ENCODE data around the gene PHF14.
A peak's percentile ranks its signal among the peaks of the same experiment; 100 is the strongest.

The PHF14 gene

DNA sequence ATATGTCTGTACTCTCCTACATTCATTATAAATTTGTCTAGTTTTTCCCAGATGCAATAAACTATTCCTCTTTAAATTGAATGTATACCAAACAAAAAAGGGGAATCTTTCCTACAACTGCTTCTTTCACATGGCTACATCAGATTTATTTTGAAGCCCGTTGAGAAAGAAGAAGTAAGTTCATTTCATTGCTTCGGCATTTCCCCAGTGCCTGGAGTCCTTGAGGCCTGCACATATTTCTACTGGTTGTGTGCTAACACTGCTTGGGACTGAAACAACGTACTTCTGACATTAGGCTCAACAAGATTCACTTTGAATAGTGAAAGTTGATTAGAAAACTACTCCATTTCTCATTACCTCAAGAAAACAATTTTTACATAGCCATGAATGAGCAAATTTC lies 201.7 kb downstream of the PHF14 start:
- Histone ChIP-seq H2AFZ (ENCODE audit: low read depth, low read length) (no peak overlapping the region), H3K27me3 (ENCODE audit: insufficient read depth, low read length) (no peaks in the 10 kb centered on the region), H3K36me3 (ENCODE audit: insufficient read depth, low read length) (no peaks in the 10 kb centered on the region), H3K9me3 (ENCODE audit: low read length) (no peaks in the 10 kb centered on the region), H3K4me3 (ENCODE audit: low read length) (no peak overlapping the region), H3K4me1 (ENCODE audit: insufficient read depth, low read length) (no peaks in the 10 kb centered on the region)

DNA sequence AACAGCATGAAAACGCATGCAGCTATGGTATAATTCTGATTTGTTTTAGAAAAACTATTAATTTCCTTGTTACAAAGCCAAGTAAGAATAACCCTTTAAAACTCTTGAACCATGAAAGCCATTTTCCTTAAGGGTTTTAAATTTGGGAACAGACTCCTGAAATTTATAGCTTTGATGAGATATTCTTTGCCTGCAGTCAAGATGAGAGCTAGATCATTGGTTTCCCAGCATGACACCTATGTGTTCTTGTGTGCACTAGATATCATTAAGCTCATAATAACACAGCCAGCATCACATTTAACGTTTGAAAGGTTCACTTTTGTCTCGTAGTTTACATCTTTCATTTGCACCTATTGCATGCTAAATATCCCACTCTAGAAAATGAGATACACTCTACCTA lies 202.2 kb downstream of the PHF14 start:
- Histone ChIP-seq H2AFZ (ENCODE audit: low read depth, low read length) (no peak overlapping the region), H3K9me3 (ENCODE audit: low read length) (no peaks in the 10 kb centered on the region), H3K4me3 (ENCODE audit: low read length) (no peak overlapping the region), H3K27me3 (ENCODE audit: insufficient read depth, low read length) (no peaks in the 10 kb centered on the region), H3K36me3 (ENCODE audit: insufficient read depth, low read length) (no peaks in the 10 kb centered on the region), H3K4me1 (ENCODE audit: insufficient read depth, low read length) (no peaks in the 10 kb centered on the region)

DNA sequence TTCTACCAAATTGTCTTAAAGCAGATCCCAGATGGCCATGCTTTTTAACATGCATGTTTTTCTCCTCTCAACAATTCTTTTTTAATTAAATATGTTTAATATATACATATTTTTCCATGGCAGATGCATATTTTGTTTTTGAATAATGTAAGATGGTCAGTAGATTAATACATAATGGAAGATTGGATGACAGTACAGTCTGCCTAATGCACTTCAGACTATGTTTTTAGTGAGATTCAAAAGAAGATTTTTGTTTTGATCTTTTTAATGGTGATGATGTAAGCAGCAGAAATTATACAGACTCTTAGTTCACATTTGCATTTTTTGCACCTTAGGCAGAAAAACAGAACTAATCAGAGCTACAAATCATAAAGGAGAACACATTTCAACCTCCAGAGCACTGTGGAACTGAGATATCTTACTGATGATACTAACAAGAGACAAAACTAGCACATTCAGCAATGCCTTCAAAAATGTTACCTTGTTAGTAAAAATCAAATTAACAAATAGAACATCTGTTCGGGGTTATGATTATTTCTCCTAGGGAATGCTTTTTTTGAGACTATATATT lies 203.4 kb downstream of the PHF14 start:
- no peaks in the 10 kb centered on the region for H3K9me3 ChIP-seq (ENCODE audit: low read length)
- H3K4me1 ChIP-seq (ENCODE audit: insufficient read depth, low read length), result no peaks in the 10 kb centered on the region
- H2AFZ ChIP-seq (ENCODE audit: low read depth, low read length), result no peak overlapping the region
- no peaks in the 10 kb centered on the region for H3K36me3 ChIP-seq (ENCODE audit: insufficient read depth, low read length)
- H3K27me3 ChIP-seq (ENCODE audit: insufficient read depth, low read length), result no peaks in the 10 kb centered on the region
- H3K4me3 ChIP-seq (ENCODE audit: low read length), result no peak overlapping the region

GRCh38 chr7:11177793-11178192 lies 204.1 kb downstream of the PHF14 start:
- Histone ChIP-seq H3K9me3 (ENCODE audit: low read length) (no peaks in the 10 kb centered on the region), H3K27me3 (ENCODE audit: insufficient read depth, low read length) (no peaks in the 10 kb centered on the region), H3K4me1 (ENCODE audit: insufficient read depth, low read length) (no peaks in the 10 kb centered on the region), H2AFZ (ENCODE audit: low read depth, low read length) (no peak overlapping the region), H3K36me3 (ENCODE audit: insufficient read depth, low read length) (no peaks in the 10 kb centered on the region), H3K4me3 (ENCODE audit: low read length) (no peak overlapping the region)

DNA sequence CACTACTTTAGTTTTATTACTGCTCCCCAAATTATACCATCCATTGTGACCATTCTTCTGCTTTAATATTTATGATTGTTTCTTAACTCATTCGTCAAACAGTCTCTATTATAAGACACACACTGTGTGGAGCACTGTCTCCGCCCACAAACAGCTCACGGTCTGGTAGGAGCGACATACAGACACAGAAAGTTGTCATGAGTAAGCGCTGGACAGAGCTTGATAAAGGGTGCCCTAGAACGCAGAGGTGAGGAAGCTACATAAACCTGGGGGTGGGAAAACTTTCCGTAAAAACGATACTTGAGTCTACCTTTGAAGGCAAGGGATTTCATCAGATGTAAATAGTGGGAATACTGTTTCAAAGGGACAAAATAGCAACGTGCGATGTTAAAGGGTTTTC lies 207.9 kb downstream of the PHF14 start:
- Histone ChIP-seq H2AFZ (ENCODE audit: low read depth, low read length) (no peak overlapping the region), H3K4me3 (ENCODE audit: low read length) (no peak overlapping the region), H3K9me3 (ENCODE audit: low read length) (no peaks in the 10 kb centered on the region), H3K4me1 (ENCODE audit: insufficient read depth, low read length) (peaks cover 6% of the 10 kb centered on the region), H3K36me3 (ENCODE audit: insufficient read depth, low read length) (no peaks in the 10 kb centered on the region), H3K27me3 (ENCODE audit: insufficient read depth, low read length) (no peaks in the 10 kb centered on the region)

DNA sequence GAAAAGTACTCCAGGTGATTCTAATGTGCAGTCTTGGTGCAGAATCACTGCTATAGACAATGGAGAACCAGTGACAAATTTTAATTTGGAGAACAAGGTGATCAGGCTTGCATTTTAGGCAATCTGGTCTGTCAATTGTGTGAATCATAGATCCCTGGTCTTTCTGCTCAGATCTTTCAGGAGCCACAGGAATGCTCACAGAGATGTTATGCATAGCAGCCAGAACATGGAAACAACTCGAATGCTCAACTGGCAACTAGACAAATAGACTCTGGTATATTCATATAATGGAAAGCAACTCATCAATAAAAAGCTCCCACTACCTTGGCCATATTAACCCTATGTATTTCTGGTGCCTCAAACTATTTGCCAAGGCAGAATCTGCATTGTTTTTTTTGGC lies 209.1 kb downstream of the PHF14 start:
- Histone ChIP-seq H3K4me1 (ENCODE audit: insufficient read depth, low read length) (peaks cover 6% of the 10 kb centered on the region), H3K4me3 (ENCODE audit: low read length) (no peak overlapping the region), H2AFZ (ENCODE audit: low read depth, low read length) (no peak overlapping the region)

DNA sequence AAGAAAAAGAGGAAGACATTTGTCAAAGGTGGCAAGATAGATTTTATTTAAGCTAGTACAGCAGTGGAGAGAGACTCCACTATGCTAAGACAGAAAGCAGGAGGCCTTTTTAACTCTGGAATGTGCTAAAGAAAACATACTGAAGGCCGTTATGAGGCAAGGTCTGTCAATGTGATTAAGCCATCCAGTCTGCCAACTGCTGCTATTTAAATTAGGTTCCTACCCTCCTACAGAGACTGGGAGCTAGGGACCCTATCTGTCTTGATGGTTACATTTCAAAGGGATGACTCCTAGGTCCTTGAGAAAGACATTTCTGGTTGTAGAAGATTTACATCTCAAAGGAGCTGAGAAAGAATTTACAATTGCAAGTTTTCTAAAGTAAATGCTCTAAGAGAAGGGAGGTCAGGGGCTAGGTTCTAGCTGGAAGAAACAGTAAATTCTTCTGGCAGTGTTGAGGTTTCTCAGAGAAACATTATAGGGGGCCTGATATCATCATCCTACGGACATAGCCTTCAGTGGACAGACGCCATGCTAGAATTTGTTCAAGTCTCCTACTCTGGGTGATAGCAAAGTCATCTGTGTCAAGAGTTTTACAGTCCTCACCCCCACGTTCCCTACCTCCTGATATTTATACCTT lies 211.6 kb downstream of the PHF14 start:
- H3K27me3 ChIP-seq (ENCODE audit: insufficient read depth, low read length), result no peaks in the 10 kb centered on the region
- H3K9me3 ChIP-seq (ENCODE audit: low read length), result no peaks in the 10 kb centered on the region
- H3K36me3 ChIP-seq (ENCODE audit: insufficient read depth, low read length), result no peaks in the 10 kb centered on the region
- H2AFZ ChIP-seq (ENCODE audit: low read depth, low read length), result no peak overlapping the region
- H3K4me1 ChIP-seq (ENCODE audit: insufficient read depth, low read length), result peaks cover 6% of the 10 kb centered on the region
- no peak overlapping the region for H3K4me3 ChIP-seq (ENCODE audit: low read length)

More for the DNA sequence above, 209.1 kb downstream of the PHF14 start:
- H3K36me3 ChIP-seq (ENCODE audit: insufficient read depth, low read length), result no peaks in the 10 kb centered on the region
- H3K27me3 ChIP-seq (ENCODE audit: insufficient read depth, low read length), result no peaks in the 10 kb centered on the region
- no peaks in the 10 kb centered on the region for H3K9me3 ChIP-seq (ENCODE audit: low read length)

- H3K36me3 ChIP-seq (ENCODE audit: insufficient read depth, low read length), result no peaks in the 10 kb centered on the region
- no peak overlapping the region for H3K4me3 ChIP-seq (ENCODE audit: low read length)
- no peaks in the 10 kb centered on the region for H3K9me3 ChIP-seq (ENCODE audit: low read length)
- peaks cover 6% of the 10 kb centered on the region for H3K4me1 ChIP-seq (ENCODE audit: insufficient read depth, low read length)
- no peaks in the 10 kb centered on the region for H3K27me3 ChIP-seq (ENCODE audit: insufficient read depth, low read length)
- H2AFZ ChIP-seq (ENCODE audit: low read depth, low read length), result no peak overlapping the region
Observed at GRCh38 chr7:11188529-11189310, 215.0 kb downstream of the PHF14 start.

DNA sequence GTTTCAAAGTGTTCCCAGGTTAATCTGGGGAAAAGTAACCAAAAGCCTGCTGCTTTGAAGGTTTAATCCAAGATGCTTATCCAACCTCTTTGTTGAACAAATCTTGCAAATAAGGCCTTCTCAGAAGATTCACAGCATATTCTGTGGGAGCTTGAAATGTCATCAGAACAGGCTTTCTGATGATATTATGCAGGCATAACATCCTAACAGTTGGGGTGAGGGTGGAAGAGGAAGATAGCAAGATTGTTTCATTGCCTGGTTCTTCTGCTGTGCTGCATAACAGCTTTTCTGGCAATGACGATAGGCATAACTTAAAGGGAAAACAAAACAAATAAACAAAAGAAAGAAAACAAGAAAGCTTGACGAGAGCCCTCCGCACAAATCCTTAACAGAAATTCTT lies 217.4 kb downstream of the PHF14 start:
- Histone ChIP-seq H3K36me3 (ENCODE audit: insufficient read depth, low read length) (no peaks in the 10 kb centered on the region), H3K9me3 (ENCODE audit: low read length) (no peaks in the 10 kb centered on the region), H3K4me1 (ENCODE audit: insufficient read depth, low read length) (no peaks in the 10 kb centered on the region), H3K27me3 (ENCODE audit: insufficient read depth, low read length) (no peaks in the 10 kb centered on the region), H2AFZ (ENCODE audit: low read depth, low read length) (peak overlapping the region; percentile 36), H3K4me3 (ENCODE audit: low read length) (no peak overlapping the region)

DNA sequence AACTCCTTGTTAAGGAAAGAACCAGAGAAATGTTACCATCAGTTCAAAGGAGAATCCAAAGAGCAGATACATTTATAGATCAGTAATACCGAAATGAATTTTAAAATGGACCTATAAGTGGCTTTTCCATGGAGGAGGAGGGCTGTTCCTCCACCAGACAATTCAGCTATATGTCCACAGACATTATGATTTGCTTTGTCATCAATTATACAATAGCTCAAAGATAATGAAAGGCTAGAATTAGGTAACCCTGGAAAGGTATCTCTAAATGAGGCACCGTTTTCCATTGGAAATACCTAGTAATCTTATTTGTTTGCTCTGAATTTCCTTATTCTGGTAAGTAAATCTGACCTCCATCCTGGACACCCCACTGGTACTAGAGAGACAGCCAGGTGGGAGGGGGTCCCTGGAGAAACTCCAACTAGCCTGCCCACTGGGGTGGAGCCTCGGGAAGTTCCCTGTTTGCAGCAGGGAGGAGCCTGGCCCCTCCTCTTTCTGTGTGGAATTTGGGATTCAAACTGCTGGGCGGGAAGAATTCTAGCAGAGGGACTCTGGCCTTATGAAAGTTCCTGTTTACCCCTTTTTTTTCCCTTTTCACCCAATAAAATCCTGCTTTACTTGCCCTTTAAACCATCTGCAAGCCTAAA lies 218.0 kb downstream of the PHF14 start:
- Histone ChIP-seq H2AFZ (ENCODE audit: low read depth, low read length) (no peak overlapping the region), H3K36me3 (ENCODE audit: insufficient read depth, low read length) (no peaks in the 10 kb centered on the region), H3K9me3 (ENCODE audit: low read length) (no peaks in the 10 kb centered on the region), H3K4me3 (ENCODE audit: low read length) (no peak overlapping the region), H3K4me1 (ENCODE audit: insufficient read depth, low read length) (no peaks in the 10 kb centered on the region), H3K27me3 (ENCODE audit: insufficient read depth, low read length) (no peaks in the 10 kb centered on the region)

- Histone ChIP-seq H3K27me3 (ENCODE audit: insufficient read depth, low read length) (no peaks in the 10 kb centered on the region), H3K4me3 (ENCODE audit: low read length) (no peak overlapping the region), H2AFZ (ENCODE audit: low read depth, low read length) (no peak overlapping the region)
Observed at GRCh38 chr7:11192506-11192905, 218.8 kb downstream of the PHF14 start.

GRCh38 chr7:11193131-11193867 lies 219.6 kb downstream of the PHF14 start:
- Histone ChIP-seq H3K4me1 (ENCODE audit: insufficient read depth, low read length) (no peaks in the 10 kb centered on the region), H3K4me3 (ENCODE audit: low read length) (no peak overlapping the region), H2AFZ (ENCODE audit: low read depth, low read length) (no peak overlapping the region), H3K27me3 (ENCODE audit: insufficient read depth, low read length) (no peaks in the 10 kb centered on the region), H3K9me3 (ENCODE audit: low read length) (no peaks in the 10 kb centered on the region), H3K36me3 (ENCODE audit: insufficient read depth, low read length) (no peaks in the 10 kb centered on the region)

More at GRCh38 chr7:11192506-11192905, 218.8 kb downstream of the PHF14 start:
- no peaks in the 10 kb centered on the region for H3K36me3 ChIP-seq (ENCODE audit: insufficient read depth, low read length)
- no peaks in the 10 kb centered on the region for H3K4me1 ChIP-seq (ENCODE audit: insufficient read depth, low read length)
- H3K9me3 ChIP-seq (ENCODE audit: low read length), result no peaks in the 10 kb centered on the region

- no peaks in the 10 kb centered on the region for H3K27me3 ChIP-seq (ENCODE audit: insufficient read depth, low read length)
- no peaks in the 10 kb centered on the region for H3K4me1 ChIP-seq (ENCODE audit: insufficient read depth, low read length)
- no peaks in the 10 kb centered on the region for H3K9me3 ChIP-seq (ENCODE audit: low read length)
- H3K4me3 ChIP-seq (ENCODE audit: low read length), result no peak overlapping the region
- no peak overlapping the region for H2AFZ ChIP-seq (ENCODE audit: low read depth, low read length)
- H3K36me3 ChIP-seq (ENCODE audit: insufficient read depth, low read length), result no peaks in the 10 kb centered on the region
Observed at GRCh38 chr7:11193888-11194287, 220.2 kb downstream of the PHF14 start.
